Fibroblast of mammary gland (primary cell): Measurements from ENCODE around the gene GAS7.
A peak's percentile ranks its signal among the peaks of the same experiment; 100 is the strongest.

ENCODE experiments used
- DNase-seq: peaks from one replicate; pipeline ENCODE4 v3.0.0-alpha.2; 2010; ENCODE audit warnings: low read depth
- H3K4me3 ChIP-seq: 2 replicates; pipeline ENCODE4 v1.5.1; 2011; ENCODE audit warnings: low read depth, mild to moderate bottlenecking, low read length, moderate library complexity; ENCODE audit not compliant: control insufficient read depth
- CTCF ChIP-seq: conservative IDR thresholded peaks from 2 replicates; pipeline ENCODE4 v1.5.1; 2011; ENCODE audit warnings: low read depth, low read length, inconsistent platforms; ENCODE audit not compliant: control insufficient read depth, insufficient read depth

The GAS7 gene

GRCh38 chr17:9931144-9931741 lies 267.2 kb downstream of the GAS7 start:
- DNase-seq = no peak
- no peak overlapping the region for H3K4me3 ChIP-seq
- TF ChIP-seq CTCF = no peak

GRCh38 chr17:9929871-9930270 lies 268.5 kb downstream of the GAS7 start:
- DNase-seq = no peak
- no peak overlapping the region for H3K4me3 ChIP-seq
- TF ChIP-seq CTCF = no peak

- TF ChIP-seq CTCF = peak; percentile 63
- H3K4me3 ChIP-seq = no peak overlapping the region
- DNase-seq = peak; percentile 89
Observed at GRCh38 chr17:9928601-9929333, 269.6 kb downstream of the GAS7 start.

- no peak for DNase-seq
- H3K4me3 ChIP-seq = no peak overlapping the region
- TF ChIP-seq CTCF = no peak
Observed at GRCh38 chr17:9926150-9926804, 272.1 kb downstream of the GAS7 start.

- no peak for TF ChIP-seq CTCF
- H3K4me3 ChIP-seq = no peak overlapping the region
- no peak for DNase-seq
Observed at GRCh38 chr17:9925457-9925856, 272.9 kb downstream of the GAS7 start.

GRCh38 chr17:9924735-9925191 lies 273.6 kb downstream of the GAS7 start:
- peak; percentile 88 for TF ChIP-seq CTCF
- DNase-seq = peak; percentile 77

More at GRCh38 chr17:9924735-9925191, 273.6 kb downstream of the GAS7 start:
- no peak overlapping the region for H3K4me3 ChIP-seq
